Ovary (tissue), 9 donors: Measurements from ENCODE around the gene COL5A1. TPM values are rescaled to one million over a fixed set of nuclear protein-coding genes. Genes with fewer than 3 reads are reported as not detected.
"Not testable (repeated sequence)": the region's sequence is repeated elsewhere in the genome, so short reads cannot be mapped to it uniquely, and the experiment has no call there.

ENCODE experiments used
- DNase-seq, 5 donors: peaks; one replicate each; pipeline ENCODE4 v3.0.0-alpha.2; 2019 to 2020
- H3K27ac ChIP-seq, 2 donors: fragments of 200-600 bp; one replicate each; pipeline versions ENCODE4 v1.5.1 to v1.8.0; 2019 to 2022
- H3K27me3 ChIP-seq: fragments of 200-600 bp; one replicate; pipeline ENCODE4 v1.8.0; 2022
- H3K36me3 ChIP-seq: fragments of 200-600 bp; sonication (generic); one replicate; pipeline ENCODE4 v1.5.1; 2019
- H3K4me1 ChIP-seq: one replicate; pipeline ENCODE4 v1.8.1; 2013; ENCODE audit warnings: mild to moderate bottlenecking, moderate library complexity; ENCODE audit not compliant: insufficient read depth
- H3K4me3 ChIP-seq: fragments of 200-600 bp; sonication (generic); one replicate; pipeline ENCODE4 v1.5.1; 2017
- H3K9me3 ChIP-seq, 2 donors: fragments of 200-600 bp in 1 of 2; sonication (generic) in 1 of 2; one replicate each; pipeline versions ENCODE4 v1.5.1 to v1.8.1; 2013 to 2019; ENCODE audit warnings: mild to moderate bottlenecking in 1 of 2, moderate library complexity in 1 of 2
- CTCF ChIP-seq, 3 donors: fragments of 450-650 bp in 2 of 3; fragments of 200-600 bp in 1 of 3; IDR thresholded peaks; one replicate each; pipeline versions ENCODE4 v1.5.1 to v1.8.0; 2016 to 2022; ENCODE audit warnings: antibody characterized with exemption in 3 of 3, mild to moderate bottlenecking in 1 of 3
- EP300 ChIP-seq: sonication (generic); formaldehyde crosslinking; IDR thresholded peaks from one replicate; pipeline ENCODE4 v1.6.1; 2017; ENCODE audit warnings: antibody characterized with exemption
- POLR2A ChIP-seq: fragments of 450-650 bp; IDR thresholded peaks from one replicate; pipeline ENCODE4 v1.6.1; 2017; ENCODE audit warnings: antibody characterized with exemption, mild to moderate bottlenecking, moderate library complexity
- WGBS, 3 donors: extraction: QIAGEN DNeasy Blood & Tissue Kit in 1 of 3; methylation state at CpG; one replicate each; pipeline versions ENCODE4 v1.1.5 to v1.1.7; 2013 to 2017; 5-methylcytosine and 5-hydroxymethylcytosine counted together
- intact Hi-C, 4 donors: fragments of 100-400 bp; cut with DNase I; formaldehyde crosslinking; loops; one replicate each; pipeline versions ENCODE4 v1.11.0 to v1.15.1; 2022 to 2023
- polyA plus RNA-seq, 2 donors: library from polyadenylated mRNA; stranded (reverse); fragments of 200-250 nt in 1 of 2; fragments of 350-450 nt in 1 of 2; fragmentation: Illumina TruSeq in 1 of 2; extraction: RNeasy Lipid Tissue Mini Kit (QIAGEN cat#74804) in 1 of 2; gene quantifications; one replicate each; pipeline ENCODE4 v1.2.3, GENCODE V29; 2013 to 2014
- total RNA-seq, 7 donors: library from RNA; depleted of rRNA in 2 of 7; stranded (reverse); fragments of >200 nt in 2 of 7; fragmentation: NEBNext Ultra II Directional in 3 of 7; extraction: Animal tissue kit (Norgen Biotek cat#: 25700) in 3 of 7; gene quantifications; one replicate each; pipeline versions ENCODE4 v1.1.0 to v1.2.4, GENCODE V29; 2016 to 2023
- donor health status: DM: no; HTN: no; CAD: no; lungs with moderate emphysema.
- donor health status: DM: no; HTN: no; CAD: no.
- donor health status: Bipolar disorder and iron deficiency.
- donor health status: DM: yes; HTN: yes; CAD: no.
- donor health status: DM: no; HTN: no; CAD: no.
- donor health status: DM: yes; HTN: yes; CAD: no.

The COL5A1 gene
- total and polyA plus RNA-seq, 9 donors = 28.1 to 117 (median 54.6) TPM

DNA sequence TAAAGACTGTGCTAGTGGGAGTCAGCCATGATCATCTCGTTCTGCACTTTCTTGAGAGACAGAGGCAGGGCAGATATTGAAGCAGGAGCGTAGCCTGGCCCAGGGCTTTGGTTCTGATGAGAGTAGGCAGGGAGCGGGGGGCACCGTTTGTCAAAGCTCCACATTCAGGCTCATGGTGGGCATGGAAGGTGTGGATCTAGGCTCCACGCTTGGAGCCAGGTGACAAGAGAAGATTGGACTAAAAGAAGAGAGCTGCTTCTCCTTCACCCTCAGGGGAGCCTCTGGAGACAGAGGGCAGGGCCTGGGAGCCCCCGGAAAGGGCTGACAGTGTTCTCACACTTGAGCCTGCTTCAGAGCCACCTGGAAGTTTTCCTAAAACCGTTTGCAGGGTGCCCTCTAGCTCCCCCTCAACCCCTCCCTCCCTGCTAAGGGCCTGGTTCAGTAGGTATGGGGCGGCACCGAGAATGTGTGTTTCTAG is 214.3 kb downstream of the COL5A1 start:
- Histone ChIP-seq H3K4me3 (no peak overlapping the region), H3K27ac (no peak overlapping the region), H3K27me3 (no peaks in the 10 kb centered on the region), H3K4me1 (peaks cover 11% of the 10 kb centered on the region), H3K36me3 (no peaks in the 10 kb centered on the region), H3K9me3 (no peaks in the 10 kb centered on the region)
- 79 to 86% (median 83%) methylated on average over 9 of the region's 9 CpGs for WGBS, 3 donors
- DNase-seq = peak in 2 of 5 donors; percentile 9 to 29
- intact Hi-C loops = no loop called here
- no peak for TF ChIP-seq EP300
- no peak for TF ChIP-seq POLR2A
- TF ChIP-seq CTCF (IDR thresholded peaks at IDR 0.05) = no peak

GRCh38 chr9:134857451-134857850 is 215.8 kb downstream of the COL5A1 start:
- H3K27ac ChIP-seq, H3K36me3 ChIP-seq, H3K9me3 ChIP-seq, H3K4me3 ChIP-seq, H3K27me3 ChIP-seq, intact Hi-C loops: not testable (repeated sequence)
- whole genome bisulfite sequencing, 3 donors = 88 to 97% (median 93%) methylated on average over 2 of the region's 2 CpGs
- peak in 1 of 5 donors; percentile 3 for DNase-seq
- peaks cover 14% of the 10 kb centered on the region for H3K4me1 ChIP-seq

DNA sequence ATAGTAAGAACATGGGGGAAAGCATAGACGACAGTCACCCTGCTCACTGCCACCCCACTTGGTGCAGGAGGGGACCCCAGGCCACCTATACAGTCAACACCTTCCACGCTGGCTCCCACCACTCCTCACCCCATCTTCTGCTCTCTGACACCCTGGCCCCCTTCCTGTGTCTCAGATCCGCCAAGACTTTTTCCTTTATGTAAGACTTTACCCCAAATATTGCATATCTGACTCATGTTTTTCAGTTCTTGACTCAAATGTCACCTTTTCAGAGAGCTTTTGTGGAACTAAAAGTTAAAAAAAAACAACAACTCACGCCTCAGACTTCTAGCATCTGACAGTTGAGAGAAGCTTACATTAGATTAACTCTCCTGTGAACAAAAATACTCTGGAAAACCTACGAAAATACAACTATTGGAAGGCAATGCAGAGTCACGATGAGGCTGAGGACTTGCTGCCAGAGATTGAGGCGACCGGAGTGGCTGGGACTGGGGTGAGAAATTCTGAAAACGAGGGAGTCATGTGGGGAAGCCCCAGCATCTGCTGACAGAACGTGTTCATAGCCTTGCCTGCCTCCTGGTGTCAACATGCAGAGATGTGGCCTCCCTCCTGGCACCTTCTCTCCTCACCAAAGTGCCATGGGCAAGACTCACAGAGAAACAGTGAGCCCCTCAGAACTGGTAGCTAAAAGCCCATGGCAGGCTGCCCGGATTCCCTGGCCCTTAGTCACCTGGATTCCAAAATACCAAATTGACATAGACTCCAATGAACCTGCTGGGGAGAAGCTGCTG is 216.6 kb downstream of the COL5A1 start:
- H3K27ac ChIP-seq = peak overlapping the region in 1 of 2 donors; percentile 22
- peak; percentile 49 to 72 (median 58) for DNase-seq
- H3K36me3 ChIP-seq = no peaks in the 10 kb centered on the region

GRCh38 chr9:134860510-134860909 is 218.9 kb downstream of the COL5A1 start:
- Histone ChIP-seq H3K27ac (peak overlapping the region in 1 of 2 donors; percentile 64), H3K4me3 (no peak overlapping the region), H3K9me3 (no peaks in the 10 kb centered on the region), H3K36me3 (no peaks in the 10 kb centered on the region), H3K27me3 (no peaks in the 10 kb centered on the region), H3K4me1 (peaks cover 21% of the 10 kb centered on the region)
- DNase-seq = peak; percentile 48 to 80 (median 79)
- intact Hi-C loops = no loop called here
- TF ChIP-seq POLR2A (no peak), EP300 (no peak), CTCF (IDR thresholded peaks at IDR 0.05) (no peak)
- WGBS, 3 donors = 5 to 27% (median 5%) methylated on average over 13 of the region's 13 CpGs

More for the DNA sequence above, 216.6 kb downstream of the COL5A1 start:
- Histone ChIP-seq H3K4me3 (no peak overlapping the region), H3K27me3 (no peaks in the 10 kb centered on the region), H3K4me1 (peaks cover 11% of the 10 kb centered on the region), H3K9me3 (no peaks in the 10 kb centered on the region)
- TF ChIP-seq POLR2A (no peak), CTCF (IDR thresholded peaks at IDR 0.05) (no peak), EP300 (no peak)
- intact Hi-C loops = no loop called here
- 42 to 52% (median 47%) methylated on average over 11 of the region's 11 CpGs for WGBS, 3 donors
